GM18858 (cell line): ENCODE measurements around the gene TYR.
"Not testable (repeated sequence)": the region's sequence is repeated elsewhere in the genome, so short reads cannot be mapped to it uniquely, and the experiment has no call there.

Experiments used
- ATAC-seq: cut with Tn5 transposase; IDR thresholded peaks from one replicate; pipeline ENCODE4 v1.9.1; 2021; ENCODE audit not compliant: unreplicated experiment

TYR gene

DNA sequence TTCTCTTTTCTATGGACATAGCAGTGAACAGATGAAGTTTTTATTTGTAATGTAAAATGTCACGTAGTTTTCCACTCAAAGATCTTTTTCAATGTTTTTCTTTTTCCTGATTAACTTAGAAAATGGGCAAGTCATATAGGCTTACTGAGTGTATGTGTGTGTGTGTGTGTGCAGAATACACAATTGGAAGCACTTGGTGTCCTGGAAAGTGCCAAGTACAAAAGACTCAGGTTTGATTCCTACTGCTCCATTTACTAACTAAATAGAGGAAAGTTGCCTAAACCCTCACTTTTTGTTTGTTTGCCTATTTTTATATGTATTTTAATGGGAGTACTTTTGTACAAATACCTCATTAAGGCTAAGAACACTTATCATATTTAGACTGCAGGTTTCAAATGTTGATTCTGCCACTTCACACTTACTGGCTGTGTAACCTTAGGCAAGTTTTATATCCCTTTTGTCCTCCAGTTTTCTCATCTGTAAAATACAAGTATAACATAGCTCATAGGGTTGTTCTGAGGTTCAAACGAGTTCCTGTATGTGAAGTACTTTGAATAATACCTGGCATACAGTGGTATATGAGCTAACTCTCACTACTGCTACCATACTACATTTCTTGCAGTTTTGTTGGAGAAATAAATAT, 90.1 kb downstream of the TYR start:
- ATAC-seq, result no peak

DNA sequence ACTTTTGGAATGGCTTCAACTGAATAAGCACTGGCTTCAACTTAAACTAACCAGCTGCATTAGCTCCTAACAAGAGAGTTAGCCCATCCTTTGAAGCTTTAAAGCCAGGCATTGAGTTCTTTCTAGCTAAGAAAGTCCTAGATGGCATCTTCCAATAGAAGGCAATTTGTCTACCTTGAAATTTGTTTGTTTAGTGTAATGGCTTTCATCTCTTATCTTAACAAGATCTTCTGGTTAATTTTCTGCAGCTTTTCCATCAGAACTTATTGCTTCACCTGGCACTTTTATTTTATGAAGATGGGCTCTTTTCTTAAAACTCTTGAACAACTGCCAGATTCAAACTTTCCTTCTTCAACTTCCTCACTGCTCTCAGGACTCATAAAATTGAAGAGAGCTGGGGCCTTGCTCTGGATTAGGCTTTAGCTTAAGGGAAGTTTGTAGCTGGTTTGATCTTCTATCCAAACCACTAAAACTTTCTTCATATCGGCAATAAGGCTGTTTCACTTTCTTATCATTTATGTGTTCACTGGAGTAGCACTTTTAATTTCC, 94.9 kb downstream of the TYR start:
- ATAC-seq, result not testable (repeated sequence)

DNA sequence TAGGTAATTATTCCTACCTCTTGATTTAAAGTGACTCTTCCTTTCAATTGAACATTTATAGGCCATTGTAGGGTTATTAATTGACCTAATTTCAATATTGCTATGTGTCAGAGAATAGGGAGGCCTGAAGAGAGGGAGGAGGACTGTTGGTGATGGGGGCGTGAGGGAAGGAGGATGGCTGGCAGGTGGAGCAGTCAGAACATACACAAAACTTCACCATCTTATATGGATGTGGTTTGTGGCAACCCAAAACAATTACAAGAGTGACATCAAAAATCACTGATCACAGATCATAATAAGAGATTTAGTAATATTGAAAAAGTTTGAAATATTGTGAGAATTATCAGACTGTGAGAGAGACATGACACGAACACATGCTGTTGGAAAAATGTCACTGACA, 95.5 kb downstream of the TYR start:
- ATAC-seq, result not testable (repeated sequence)

DNA sequence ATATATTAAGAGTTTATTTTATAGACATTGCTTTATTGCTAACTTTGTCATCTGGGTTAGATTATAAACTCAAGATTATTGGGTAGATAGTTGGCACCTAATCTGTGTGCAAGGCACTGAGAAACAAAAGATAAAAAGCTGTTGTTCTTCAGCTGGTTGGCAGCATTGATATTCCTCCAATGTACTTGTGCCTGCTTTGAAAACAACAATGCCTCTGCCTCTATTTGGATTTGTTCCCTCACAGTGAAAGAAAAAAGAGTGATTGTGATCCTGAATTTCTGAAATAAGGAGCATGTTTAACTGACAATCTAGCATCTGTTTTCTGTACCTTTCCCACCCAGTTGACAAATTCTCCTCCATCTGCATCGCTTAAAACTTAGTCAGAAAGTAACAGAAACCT, 98.3 kb downstream of the TYR start:
- no peak for ATAC-seq

DNA sequence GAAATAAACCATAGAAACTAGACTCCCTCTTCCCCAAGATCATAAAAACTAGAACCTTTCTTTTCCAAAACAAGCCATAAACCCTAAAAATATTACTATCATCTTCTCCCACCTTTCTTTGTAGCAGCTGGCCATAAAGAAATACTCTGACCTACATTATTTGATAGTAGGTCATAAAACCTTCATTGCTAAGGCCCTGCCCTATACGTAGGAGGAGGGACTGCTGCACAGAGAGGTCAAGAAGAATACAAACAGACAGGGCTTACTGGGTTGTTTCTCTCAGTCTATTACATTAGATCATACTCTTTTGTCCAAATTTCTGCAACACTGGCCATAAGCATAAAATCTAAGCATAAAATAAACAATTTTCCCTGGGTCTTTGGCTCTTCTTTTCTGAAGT, 101.5 kb downstream of the TYR start:
- ATAC-seq, result no peak

DNA sequence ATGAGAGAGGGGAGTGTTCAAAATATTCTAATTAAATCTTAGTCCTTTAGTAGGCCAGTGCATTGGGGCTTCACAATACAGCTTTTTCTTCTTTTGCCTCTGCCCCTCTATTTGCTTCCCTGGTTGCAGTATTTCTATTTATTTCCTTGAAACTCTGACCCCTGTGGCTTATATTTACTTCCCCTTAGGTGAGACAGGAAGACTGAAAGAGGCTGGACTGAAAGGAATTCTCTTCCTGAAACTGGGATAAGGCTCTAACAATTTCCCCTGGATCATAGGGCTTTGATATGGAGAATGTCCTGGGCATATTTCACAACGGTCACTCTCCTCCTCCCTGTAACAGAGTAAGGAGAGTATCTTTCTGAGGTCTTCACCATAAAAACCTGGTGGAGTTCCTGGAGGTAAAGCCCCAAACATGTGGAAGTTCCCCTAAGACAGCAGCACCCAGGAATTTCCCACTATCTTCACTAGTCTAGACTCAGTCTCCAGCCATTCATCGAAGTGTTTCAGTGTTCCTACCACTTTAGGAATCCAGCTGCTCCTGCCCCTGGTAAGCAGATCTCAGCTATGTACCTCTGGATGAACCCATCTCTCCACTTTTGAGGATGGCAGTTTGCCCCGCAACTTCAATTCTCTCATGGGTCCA, 103.5 kb downstream of the TYR start:
- ATAC-seq, result not testable (repeated sequence)

DNA sequence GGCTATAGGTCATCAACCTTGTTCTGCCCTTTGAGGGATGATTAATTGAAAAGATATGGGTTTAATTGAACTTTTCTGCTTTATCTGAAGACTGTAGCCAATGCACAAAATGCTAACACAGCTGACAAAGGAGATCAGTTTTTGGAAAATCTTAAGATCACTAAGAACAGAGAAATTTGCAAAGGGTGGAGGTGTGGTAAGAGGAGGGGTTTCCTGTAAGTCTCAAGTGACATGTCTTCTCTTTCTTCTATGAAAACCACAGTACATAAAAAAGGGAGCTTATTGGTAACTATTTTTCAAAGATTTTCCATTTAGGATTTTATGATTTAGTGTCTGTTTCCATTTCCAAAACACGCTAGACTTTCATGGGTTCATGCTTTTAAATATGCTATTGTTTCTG, 108.9 kb downstream of the TYR start:
- not testable (repeated sequence) for ATAC-seq

DNA sequence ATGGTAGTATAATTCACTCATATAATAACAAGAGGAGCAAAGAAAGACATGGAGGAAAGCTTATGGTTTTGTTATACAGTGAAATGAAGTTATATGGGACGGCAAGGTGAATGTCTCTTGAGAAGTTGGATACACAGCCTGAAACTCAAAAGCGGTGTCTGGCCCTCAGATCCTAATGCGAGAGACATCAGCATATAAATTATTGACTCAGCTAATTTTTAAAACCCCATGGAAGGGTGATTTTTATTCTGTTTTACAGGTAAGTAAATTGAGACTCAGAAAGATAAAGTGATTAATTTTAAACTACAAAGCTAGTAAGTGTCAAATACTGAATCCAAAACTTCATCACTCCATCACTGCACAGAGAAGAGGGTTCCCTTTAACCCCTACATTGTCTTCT, 110.3 kb downstream of the TYR start:
- not testable (repeated sequence) for ATAC-seq

DNA sequence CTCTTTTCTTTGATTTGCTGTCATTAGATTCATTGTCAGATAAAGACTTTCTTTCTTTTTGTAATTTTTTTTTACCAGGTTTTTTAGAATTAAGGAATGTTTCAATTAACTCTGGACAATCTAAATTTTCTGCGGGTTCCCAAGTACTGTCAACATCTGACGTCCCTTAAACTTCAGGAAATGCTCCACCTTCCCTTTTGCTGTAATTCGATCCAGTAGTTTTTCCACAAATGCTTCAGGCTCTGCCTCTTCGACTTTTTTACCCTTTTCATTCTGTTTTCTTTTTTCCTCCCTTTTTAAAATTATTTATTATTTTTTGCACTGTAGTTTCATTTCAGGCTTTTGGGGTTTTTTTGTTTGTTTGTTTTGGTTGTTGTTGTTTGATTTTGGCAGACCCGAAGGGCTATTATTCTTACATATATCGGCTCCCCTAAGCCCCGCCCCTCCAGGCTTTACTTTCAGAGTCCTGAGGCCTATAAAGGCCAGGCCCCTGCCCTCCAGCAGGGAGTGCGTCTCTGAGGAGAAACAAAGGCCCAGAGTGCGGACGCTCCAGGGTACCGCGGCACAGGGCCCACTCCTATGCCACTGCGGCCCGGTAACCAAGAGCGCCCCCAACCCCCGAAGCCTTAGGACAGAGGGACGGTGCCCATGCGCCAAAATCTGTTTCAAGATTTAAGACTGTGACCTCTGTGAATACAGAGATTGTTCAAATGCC, 116.4 kb downstream of the TYR start:
- no peak for ATAC-seq

DNA sequence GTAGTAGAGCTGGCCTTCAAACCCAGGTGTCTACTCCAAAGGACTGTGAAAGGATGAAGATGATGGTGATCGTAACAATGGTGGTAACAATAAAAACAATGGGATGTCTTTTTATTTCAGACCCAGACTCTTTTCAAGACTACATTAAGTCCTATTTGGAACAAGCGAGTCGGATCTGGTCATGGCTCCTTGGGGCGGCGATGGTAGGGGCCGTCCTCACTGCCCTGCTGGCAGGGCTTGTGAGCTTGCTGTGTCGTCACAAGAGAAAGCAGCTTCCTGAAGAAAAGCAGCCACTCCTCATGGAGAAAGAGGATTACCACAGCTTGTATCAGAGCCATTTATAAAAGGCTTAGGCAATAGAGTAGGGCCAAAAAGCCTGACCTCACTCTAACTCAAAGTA, 117.3 kb downstream of the TYR start:
- ATAC-seq, result not testable (repeated sequence)

DNA sequence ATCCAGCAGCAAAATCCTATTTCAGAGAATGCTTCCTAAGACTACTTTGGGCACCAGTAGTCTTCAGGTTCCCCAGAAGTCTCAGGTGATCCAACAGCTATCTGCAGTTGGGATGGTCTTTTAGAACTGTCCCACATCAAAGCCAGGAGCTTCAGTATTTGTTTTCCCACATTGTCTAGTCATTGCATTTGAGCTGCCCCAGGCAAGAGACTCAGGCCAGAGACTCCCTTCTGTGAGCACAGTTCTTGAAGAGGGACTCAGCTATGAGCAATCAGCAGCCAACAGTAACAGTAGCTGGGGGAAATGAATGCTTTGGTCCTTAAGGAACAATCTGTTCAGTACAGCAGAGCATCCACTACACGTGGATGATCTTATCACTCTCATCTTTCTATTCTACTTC, 125.4 kb downstream of the TYR start:
- not testable (repeated sequence) for ATAC-seq

DNA sequence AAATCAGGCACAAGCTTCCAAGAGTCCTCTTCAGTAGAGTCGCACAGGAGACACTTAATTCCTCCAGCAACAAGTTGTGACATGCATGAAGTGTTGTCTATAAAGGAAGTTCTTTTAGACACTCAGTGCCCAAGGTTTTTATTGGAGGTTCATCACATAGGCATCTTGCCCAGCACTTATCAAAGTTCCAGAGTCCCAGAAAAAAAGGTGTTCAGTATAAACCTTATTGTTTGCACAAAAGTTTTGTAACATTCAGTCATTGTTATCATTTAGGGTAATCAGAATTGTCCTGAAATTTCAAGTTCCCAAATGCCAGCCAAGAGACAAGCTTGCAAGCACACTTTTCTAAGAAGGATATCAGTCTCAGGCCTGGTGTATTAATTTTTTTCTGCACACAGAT, 130.6 kb downstream of the TYR start:
- ATAC-seq, result not testable (repeated sequence)

DNA sequence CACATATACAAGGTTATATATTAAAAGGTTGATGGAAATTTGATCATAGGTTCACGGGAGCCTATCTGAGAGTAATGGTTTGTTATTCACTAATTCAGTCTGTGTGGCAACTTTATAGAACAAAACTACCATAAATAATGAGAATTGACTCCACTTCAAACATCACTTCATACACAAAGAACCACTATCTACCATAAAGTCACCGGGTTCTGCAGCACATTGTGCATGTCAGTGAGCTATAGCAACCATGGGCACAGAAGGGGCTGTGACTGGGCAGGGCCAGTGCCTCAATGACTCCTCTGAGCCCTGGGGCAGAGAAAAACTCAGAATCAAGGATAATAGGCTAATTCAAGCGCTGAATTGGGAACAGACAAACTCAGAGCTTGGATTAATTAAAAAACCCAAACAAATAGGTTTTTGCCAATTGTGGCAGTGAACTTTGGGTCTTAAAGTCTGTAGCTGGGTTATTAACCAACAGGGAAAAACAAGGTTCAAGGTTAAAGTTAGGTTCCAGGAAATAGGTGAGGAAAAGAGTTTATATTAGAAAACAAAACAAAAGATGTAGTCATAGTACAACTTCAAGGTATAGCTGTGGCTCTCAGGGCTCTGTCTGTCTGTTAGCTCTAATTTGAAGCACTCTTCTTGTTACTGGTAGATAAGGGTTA, 131.8 kb downstream of the TYR start:
- not testable (repeated sequence) for ATAC-seq

DNA sequence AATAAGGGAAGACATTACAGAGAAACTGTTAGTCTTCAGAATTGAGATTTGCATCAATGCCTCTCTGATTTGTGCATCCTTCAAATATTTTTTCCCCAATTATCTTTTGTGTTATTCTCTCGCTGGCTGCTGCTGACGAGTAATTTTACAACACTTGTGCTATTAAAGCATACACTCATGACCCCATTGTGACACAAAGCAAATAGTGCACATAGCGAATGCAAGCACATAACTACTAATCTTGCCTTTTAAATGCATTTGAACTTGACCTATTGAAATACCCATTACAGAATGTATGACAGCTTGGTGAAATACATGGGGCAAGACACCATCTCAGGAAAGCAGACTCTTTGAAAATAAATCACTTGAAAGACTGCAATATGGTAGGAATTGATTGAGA, 132.9 kb downstream of the TYR start:
- ATAC-seq, result not testable (repeated sequence)

DNA sequence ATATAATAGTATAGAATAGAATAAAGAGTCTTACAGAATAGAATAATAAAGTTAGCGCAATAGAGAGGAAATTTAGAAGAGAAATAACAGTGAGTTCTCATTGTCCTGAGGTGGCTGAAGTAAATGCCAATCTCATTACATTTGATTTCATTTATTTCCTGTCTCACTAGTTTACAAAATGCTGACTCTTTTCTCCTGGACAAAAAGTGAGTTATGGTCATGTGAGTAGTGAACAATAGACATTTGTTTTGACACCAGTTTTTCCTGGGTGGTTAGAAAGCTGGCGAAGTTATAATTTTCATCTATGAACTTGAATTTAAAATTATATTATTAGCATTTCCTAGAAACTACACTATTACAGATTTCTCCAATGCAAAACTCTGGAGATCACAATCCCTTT, 143.7 kb downstream of the TYR start:
- no peak for ATAC-seq

DNA sequence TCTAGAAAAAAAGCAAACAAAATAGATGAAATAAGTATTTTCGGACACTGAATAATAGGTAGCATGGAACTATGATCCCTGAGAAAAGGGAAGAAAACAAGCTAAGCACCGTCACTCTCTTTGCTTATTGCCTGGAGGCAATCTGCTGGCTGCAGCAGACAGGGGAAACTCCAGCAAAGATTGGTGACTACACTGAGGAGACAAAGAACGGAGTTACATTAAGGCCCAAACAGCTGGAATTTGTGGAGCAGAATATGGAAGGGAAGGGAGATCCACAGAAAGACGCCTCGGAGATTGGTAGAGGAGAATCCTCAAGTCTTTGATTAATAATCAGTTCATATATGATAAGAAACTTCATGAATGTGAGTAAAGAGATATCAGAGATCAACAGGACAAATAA, 150.2 kb downstream of the TYR start:
- no peak for ATAC-seq

DNA sequence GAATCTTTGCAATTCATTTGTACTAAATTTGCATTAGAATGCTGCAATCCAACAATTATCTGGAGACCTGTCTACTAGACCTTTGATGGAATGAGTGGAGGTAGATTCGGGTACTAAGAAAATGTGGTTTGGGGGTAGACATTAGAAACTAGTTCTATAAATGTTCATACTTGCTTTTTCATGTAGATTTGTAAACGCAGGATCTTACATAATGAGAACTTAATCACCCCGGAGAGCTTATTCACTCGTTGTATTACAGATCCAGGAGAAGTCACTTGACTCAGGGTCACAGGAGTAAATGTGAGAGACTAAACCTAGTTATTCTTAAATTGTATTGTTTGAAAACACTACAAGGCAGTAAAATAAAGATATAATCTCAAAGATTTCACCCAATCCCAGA, 154.3 kb downstream of the TYR start:
- ATAC-seq, result not testable (repeated sequence)

DNA sequence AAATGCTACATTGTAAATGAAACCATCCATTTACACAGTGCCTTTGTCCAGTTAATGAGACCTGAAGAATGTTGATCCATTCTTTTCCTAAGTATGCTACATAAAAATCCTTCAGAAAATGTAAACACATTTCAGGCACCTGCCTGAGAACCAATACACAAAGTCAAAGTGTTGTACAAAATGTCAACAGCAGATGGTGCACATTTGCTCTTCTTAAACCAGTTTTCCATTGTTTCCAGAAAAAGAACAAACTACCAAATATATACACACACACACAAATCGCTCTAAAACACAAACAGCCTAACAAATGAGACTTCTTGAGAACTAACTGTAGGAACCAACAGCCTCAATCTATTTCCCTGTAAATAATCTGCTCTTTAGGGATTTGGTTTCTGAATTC, 156.0 kb downstream of the TYR start:
- ATAC-seq, result not testable (repeated sequence)

DNA sequence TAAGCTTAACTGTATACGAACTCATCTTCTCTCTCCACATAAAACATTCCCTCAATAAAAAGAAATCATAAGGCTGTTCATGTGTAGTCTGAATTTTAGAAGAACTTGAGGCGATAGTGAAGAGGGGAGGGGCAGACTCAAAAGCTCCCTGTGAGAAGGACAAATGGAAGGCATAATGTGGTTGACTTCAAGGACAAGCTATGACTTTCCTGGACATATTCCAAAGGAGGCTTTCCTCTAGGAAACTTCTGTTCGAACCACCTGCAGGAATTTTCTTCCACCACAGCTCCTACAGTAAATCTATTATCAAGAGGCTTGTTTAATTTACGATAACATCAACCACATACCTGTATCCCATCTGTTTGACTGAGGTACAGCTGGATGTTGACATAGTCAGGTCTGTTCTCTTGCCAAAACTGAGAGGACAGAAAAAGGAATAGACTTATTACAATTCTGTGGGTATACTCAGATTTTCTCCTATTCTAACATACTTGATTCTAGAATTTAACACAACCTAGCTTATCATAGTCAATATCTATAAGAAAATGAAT, 159.5 kb downstream of the TYR start:
- not testable (repeated sequence) for ATAC-seq

DNA sequence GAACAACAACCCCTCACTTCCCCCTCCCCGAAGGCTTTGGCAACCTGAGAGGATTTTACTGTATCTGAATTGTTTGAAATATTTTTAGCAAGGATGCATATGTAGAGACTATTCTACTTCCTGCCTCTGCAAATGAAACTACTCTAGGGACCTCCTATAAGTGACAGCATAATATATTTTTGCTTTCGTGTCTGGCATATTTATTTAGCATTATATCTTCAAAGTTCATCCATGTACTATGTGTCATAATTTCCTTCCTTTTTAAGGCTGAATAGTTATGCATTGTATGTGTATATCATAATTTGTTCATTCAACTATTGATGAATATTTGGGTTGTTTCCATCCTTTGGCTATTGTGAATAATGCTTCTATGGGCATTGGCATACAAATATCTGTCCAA, 160.4 kb downstream of the TYR start:
- not testable (repeated sequence) for ATAC-seq

DNA sequence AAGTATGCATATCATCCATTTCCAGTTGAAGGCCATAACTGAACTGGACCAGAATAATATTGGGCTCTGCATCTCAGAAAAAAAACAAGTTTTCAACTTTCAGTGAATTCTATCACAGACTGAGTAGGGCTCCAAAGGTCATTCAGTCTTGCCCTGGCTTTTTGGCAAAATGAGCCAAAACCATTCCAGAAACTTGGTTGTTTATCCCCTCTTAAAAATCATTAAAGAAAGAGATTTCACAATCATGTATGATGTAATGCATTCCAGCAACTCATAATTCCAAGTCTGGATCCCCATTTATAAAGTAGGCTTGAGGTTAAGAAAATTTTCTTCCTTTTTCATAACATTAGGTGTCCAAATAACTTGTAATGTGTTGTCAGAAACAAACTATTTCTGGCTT, 162.8 kb downstream of the TYR start:
- not testable (repeated sequence) for ATAC-seq
